Natural killer cell (primary cell): ENCODE results near the gene HTRA2. TPM values are rescaled to one million over a fixed set of nuclear protein-coding genes. Genes with fewer than 3 reads are reported as not detected.

ENCODE experiments used
- ATAC-seq, 3 donors: fragments of 150-1000 bp in 2 of 3; fragments of 200-7000 bp in 1 of 3; cut with Tn5 transposase; 1 replicate in 1 of 3; 2 replicates in 2 of 3; pipeline ENCODE4 v1.10.0; 2021; ENCODE audit warnings: mild to moderate bottlenecking in 2 of 3, moderate library complexity in 2 of 3
- DNase-seq, 2 donors: peaks; one replicate each; pipeline versions ENCODE4 v3.0.0 to v3.0.0-alpha.2; 2013 to 2021; ENCODE audit warnings: mixed read lengths in 1 of 2
- H3K27ac ChIP-seq: one replicate; pipeline ENCODE4 v1.5.1; 2013; ENCODE audit warnings: mild to moderate bottlenecking, low read length
- H3K27me3 ChIP-seq: one replicate; pipeline ENCODE4 v1.6.1; 2013; ENCODE audit warnings: low read length; ENCODE audit not compliant: control insufficient read depth, insufficient read depth
- H3K36me3 ChIP-seq: one replicate; pipeline ENCODE4 v1.6.1; 2013; ENCODE audit warnings: low read length; ENCODE audit not compliant: control insufficient read depth, insufficient read depth
- H3K4me1 ChIP-seq: one replicate; pipeline ENCODE4 v1.6.1; 2013; ENCODE audit warnings: low read length; ENCODE audit not compliant: control insufficient read depth, insufficient read depth
- H3K4me3 ChIP-seq: one replicate; pipeline ENCODE4 v1.5.1; 2013; ENCODE audit warnings: low read length
- H3K9me3 ChIP-seq: one replicate; pipeline ENCODE4 v1.6.1; 2013; ENCODE audit warnings: low read length; ENCODE audit not compliant: control insufficient read depth, insufficient read depth
- H3K27ac Mint-ChIP-seq, 2 donors: one replicate each; pipeline ENCODE4 v1.8.0; 2022; ENCODE audit warnings: mild to moderate bottlenecking in 2 of 2, mixed read lengths in 2 of 2, moderate library complexity in 1 of 2
- H3K27me3 Mint-ChIP-seq, 2 donors: one replicate each; pipeline ENCODE4 v1.8.0; 2022; ENCODE audit warnings: low read depth in 2 of 2, mixed read lengths in 2 of 2
- H3K36me3 Mint-ChIP-seq: one replicate; pipeline ENCODE4 v1.8.0; 2022; ENCODE audit warnings: mixed read lengths
- H3K4me1 Mint-ChIP-seq, 2 donors: one replicate each; pipeline ENCODE4 v1.8.0; 2022; ENCODE audit warnings: mixed read lengths in 2 of 2
- H3K4me3 Mint-ChIP-seq: one replicate; pipeline ENCODE4 v1.8.0; 2022; ENCODE audit warnings: mild to moderate bottlenecking, moderate library complexity, mixed read lengths
- H3K9me3 Mint-ChIP-seq, 2 donors: one replicate each; pipeline ENCODE4 v1.8.0; 2022; ENCODE audit warnings: mixed read lengths in 2 of 2
- WGBS: methylation state at CpG from one replicate; pipeline ENCODE4 v1.1.7; 2013; ENCODE audit warnings: missing lambda C conversion rate; ENCODE audit not compliant: insufficient coverage; 5-methylcytosine and 5-hydroxymethylcytosine counted together
- intact Hi-C: fragments of 100-400 bp; cut with micrococcal nuclease; formaldehyde crosslinking; loops from one replicate; pipeline ENCODE4 v1.14.2; 2022
- total RNA-seq, 4 donors: library from RNA; stranded (reverse); fragments of 120-200 nt in 1 of 4; gene quantifications; one replicate each; pipeline versions ENCODE4 v1.2.3 to v1.2.4, GENCODE V29; 2013 to 2022
- TF ChIP-seq, protein P1 (sequence below): fragments of 200-600 bp; IDR thresholded peaks from one replicate; pipeline ENCODE4 v1.8.0; 2022; ENCODE audit warnings: antibody characterized with exemption

HTRA2 gene
- total RNA-seq, 3 donors from 2014 or later (not counting 1 experiment from before 2014, with no cell fraction given): 32.1 to 47.6 (median 45.2) TPM

DNA sequence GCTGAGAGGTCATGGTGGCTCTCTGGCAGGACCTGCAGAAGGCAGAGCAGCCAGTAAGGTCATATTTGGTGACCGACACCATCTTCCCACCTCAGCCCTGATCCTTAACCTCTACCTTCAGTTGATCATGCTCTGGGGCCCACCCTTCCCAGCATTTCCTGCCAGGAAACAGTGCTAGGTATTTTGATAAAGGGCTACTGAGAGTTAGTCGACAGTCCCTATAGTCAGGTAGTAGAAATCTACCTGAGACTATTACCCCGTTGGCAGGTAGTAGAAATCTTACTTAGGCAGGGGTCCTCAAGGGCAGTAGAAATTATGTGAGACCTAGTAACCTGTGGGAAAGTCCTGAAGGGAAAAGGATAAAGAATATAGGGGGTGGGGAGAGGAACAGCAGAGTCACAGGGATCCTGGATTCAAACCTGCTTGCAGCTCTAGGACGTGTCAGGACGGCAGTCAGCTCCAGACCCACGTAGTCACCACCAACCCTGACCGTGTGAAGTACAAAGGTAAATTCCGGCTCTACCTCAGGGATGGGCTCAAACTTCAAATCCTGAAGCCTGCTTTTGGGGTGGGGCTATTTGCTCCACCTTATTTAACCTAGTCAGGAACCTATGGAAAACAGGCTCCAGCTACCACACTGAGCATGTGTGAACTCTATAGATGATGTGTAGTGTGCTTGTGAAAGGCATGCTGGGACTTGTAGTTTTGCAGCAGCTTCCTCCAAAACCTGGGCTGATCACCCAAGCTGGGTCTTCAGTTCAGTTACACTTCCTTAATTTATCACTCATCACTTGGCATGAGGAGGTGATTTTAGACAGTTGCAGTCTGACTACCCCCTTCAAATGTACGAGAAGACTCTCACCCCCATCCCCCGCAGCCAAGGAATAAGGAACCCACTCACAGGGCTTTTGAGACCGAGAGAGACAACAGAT lies 3.8 kb upstream of the HTRA2 start, which contains the start of gene DQX1:
DQX1 (minus strand) TSS at position 515 of the 932 bp plus-strand sequence; CDS start at position 13, 502 bp downstream.
- Histone ChIP-seq H3K4me1 (peaks cover 23% of the 10 kb centered on the region), H3K9me3 (no peaks in the 10 kb centered on the region), H3K36me3 (peaks cover 27% of the 10 kb centered on the region), H3K27ac (no peak within 1 kb of the TSS), H3K4me3 (no peak within 1 kb of the TSS), H3K27me3 (no peaks in the 10 kb centered on the region)
- ATAC-seq: no peak
- TF ChIP-seq, protein P1, sequence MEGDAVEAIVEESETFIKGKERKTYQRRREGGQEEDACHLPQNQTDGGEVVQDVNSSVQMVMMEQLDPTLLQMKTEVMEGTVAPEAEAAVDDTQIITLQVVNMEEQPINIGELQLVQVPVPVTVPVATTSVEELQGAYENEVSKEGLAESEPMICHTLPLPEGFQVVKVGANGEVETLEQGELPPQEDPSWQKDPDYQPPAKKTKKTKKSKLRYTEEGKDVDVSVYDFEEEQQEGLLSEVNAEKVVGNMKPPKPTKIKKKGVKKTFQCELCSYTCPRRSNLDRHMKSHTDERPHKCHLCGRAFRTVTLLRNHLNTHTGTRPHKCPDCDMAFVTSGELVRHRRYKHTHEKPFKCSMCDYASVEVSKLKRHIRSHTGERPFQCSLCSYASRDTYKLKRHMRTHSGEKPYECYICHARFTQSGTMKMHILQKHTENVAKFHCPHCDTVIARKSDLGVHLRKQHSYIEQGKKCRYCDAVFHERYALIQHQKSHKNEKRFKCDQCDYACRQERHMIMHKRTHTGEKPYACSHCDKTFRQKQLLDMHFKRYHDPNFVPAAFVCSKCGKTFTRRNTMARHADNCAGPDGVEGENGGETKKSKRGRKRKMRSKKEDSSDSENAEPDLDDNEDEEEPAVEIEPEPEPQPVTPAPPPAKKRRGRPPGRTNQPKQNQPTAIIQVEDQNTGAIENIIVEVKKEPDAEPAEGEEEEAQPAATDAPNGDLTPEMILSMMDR: no peak
- Mint-ChIP-seq H3K36me3 (peaks cover 10% of the 10 kb centered on the region), H3K9me3 (no peaks in the 10 kb centered on the region), H3K4me3 (peak within 1 kb of the TSS; percentile 50), H3K4me1 (peaks cover 22 to 29% of the 10 kb centered on the region in 2 donors), H3K27me3 (no peaks in the 10 kb centered on the region), H3K27ac (peak within 1 kb of the TSS; percentile 11 to 58)
- DNase-seq: peak in 1 of 2 donors; percentile 60
- intact Hi-C loops: no loop called here
- 76% methylated on average over 11 of the region's 11 CpGs for WGBS

DNA sequence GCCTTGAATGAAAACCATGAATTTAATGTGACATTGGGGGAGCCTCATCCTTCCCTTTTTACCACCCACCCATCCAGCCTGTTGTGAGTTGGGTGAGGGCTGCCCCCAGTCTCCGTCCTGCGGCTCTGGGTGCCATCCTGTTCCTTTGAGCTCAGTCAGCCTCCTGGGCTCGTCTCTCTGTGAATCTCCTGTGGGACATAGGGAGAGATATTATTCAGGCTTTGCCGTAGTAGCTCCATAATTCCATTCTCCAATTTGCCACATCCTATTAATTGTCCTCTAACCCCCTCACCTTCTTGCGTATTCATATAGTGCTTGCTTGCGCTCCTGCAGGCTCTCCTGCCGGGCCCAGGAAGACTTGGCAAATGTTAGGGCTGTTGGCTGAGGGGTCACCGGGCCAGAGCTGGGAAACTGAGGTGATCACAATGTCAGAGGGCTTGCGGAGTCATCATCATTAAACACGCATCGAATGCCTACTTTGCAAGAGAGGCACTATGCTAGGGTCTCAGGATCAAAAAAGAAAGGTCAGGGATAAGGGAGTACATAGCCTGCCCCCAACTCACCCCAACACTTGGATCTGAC lies 3.0 kb upstream of the HTRA2 start:
- H3K36me3 ChIP-seq: peaks cover 27% of the 10 kb centered on the region
- H3K4me1 Mint-ChIP-seq: peaks cover 25 to 37% of the 10 kb centered on the region in 2 donors
- no peaks in the 10 kb centered on the region for H3K27me3 ChIP-seq
- peak overlapping the region; percentile 11 to 58 for H3K27ac Mint-ChIP-seq
- H3K36me3 Mint-ChIP-seq: peaks cover 10% of the 10 kb centered on the region
- H3K9me3 Mint-ChIP-seq: no peaks in the 10 kb centered on the region
- no peak for ATAC-seq
- TF ChIP-seq, protein P1: no peak
- H3K4me1 ChIP-seq: peaks cover 30% of the 10 kb centered on the region
- no peaks in the 10 kb centered on the region for H3K9me3 ChIP-seq
- H3K4me3 ChIP-seq: no peak overlapping the region
- H3K4me3 Mint-ChIP-seq: peak overlapping the region; percentile 50
- 100% methylated on average over 9 of the region's 11 CpGs for WGBS
- H3K27me3 Mint-ChIP-seq: no peaks in the 10 kb centered on the region
- no peak overlapping the region for H3K27ac ChIP-seq
- intact Hi-C loops: no loop called here
- DNase-seq: no peak

DNA sequence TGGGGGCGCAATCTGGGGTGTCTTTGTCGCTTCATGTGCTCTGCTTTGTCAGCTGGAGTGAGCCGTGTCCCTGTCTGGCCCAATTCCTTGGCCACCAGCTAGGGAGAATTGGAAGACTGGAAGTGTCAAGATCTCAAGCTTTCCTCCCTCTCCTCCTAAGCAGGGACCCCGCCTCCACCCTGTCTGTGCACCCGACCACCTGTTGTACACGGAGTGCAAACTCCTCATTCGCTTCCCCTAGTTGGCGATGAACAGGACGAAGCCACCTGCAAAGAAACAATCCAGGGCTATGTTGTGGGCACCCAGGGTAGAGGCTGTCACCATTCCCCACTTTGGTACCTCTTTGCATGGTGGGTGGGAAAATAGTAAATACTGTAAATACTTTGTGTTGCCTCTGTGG lies 2.0 kb upstream of the HTRA2 start:
- intact Hi-C loops: loop anchor here (2.0 kb wide), 1 partner anchor 73 kb away; the partner anchor contains the start of gene INO80B

More for the DNA sequence above, 2.0 kb upstream of the HTRA2 start:
- no peaks in the 10 kb centered on the region for H3K27me3 ChIP-seq
- DNase-seq (no peak), ATAC-seq (no peak)
- WGBS: 93% methylated on average over 9 of the region's 9 CpGs
- Mint-ChIP-seq H3K4me1 (peaks cover 32 to 44% of the 10 kb centered on the region in 2 donors), H3K4me3 (peak overlapping the region; percentile 96), H3K36me3 (peaks cover 10% of the 10 kb centered on the region), H3K27me3 (no peaks in the 10 kb centered on the region), H3K27ac (peak overlapping the region; percentile 94 to 95), H3K9me3 (no peaks in the 10 kb centered on the region)
- peaks cover 31% of the 10 kb centered on the region for H3K36me3 ChIP-seq
- H3K4me1 ChIP-seq: peaks cover 31% of the 10 kb centered on the region
- H3K27ac ChIP-seq: no peak overlapping the region
- no peak overlapping the region for H3K4me3 ChIP-seq
- no peaks in the 10 kb centered on the region for H3K9me3 ChIP-seq
- TF ChIP-seq, protein P1: no peak
